NCI-H82 (cell line): ENCODE data around the gene NUTM2B.
A peak's percentile ranks its signal among the peaks of the same experiment; 100 is the strongest.
"Not testable (repeated sequence)": the region's sequence is repeated elsewhere in the genome, so short reads cannot be mapped to it uniquely, and the experiment has no call there.

Source experiments
- DNase-seq: peaks from one replicate; lab custom pipeline; 2025; lab: John Stamatoyannopoulos, UW

Gene NUTM2B, protein sequence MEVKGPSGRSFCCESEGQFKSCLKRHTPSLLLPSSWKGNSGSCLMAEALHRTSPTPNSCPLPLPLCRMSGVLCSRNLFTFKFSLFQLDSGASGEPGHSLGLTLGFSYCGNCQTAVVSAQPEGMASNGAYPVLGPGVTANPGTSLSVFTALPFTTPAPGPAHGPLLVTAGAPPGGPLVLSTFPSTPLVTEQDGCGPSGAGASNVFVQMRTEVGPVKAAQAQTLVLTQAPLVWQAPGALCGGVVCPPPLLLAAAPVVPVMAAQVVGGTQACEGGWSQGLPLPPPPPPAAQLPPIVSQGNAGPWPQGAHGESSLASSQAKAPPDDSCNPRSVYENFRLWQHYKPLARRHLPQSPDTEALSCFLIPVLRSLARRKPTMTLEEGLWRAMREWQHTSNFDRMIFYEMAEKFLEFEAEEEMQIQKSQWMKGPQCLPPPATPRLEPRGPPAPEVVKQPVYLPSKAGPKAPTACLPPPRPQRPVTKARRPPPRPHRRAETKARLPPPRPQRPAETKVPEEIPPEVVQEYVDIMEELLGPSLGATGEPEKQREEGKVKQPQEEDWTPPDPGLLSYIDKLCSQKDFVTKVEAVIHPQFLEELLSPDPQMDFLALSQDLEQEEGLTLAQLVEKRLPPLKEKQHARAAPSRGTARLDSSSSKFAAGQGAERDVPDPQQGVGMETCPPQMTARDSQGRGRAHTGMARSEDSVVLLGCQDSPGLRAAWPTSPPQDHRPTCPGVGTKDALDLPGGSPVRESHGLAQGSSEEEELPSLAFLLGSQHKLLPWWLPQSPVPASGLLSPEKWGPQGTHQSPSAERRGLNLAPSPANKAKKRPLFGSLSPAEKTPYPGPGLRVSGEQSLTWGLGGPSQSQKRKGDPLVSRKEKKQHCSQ

GRCh38 chr10:79702927-79703326 lies at the start of gene NUTM2B:
NUTM2B (plus strand) TSS chr10:79703227; CDS start chr10:79703610, 383 bp downstream.
- not testable (repeated sequence) for DNase-seq

GRCh38 chr10:79663287-79663686 lies 39.7 kb upstream of the NUTM2B start:
- DNase-seq: not testable (repeated sequence)

GRCh38 chr10:79664686-79665085 lies 38.3 kb upstream of the NUTM2B start:
- not testable (repeated sequence) for DNase-seq

DNA sequence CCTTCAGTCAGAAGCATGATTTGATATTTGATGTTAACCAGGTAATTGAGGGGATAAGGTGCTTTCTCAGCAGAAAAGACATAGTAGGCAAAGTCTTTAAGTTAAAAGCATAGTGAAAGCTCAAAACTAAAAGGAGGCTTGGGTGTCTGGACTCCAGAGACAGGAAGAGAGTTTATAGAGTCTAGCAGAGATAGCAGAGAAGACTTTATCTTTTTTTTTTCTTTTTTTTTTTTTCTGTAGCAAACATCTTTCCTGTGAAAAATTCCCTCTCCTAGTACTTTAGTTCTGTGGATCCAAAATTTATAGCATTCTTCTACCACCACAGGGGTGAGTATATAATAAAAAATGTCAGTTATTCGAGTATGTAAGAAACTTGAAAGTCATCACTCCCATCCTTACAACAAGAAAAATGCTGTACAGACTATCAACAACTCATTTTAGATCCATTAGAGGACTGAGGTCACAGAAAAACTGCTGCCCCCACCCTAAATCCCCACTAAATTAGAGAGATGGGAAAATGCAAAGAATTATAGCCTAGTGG lies 33.7 kb upstream of the NUTM2B start:
- DNase-seq: not testable (repeated sequence)

DNA sequence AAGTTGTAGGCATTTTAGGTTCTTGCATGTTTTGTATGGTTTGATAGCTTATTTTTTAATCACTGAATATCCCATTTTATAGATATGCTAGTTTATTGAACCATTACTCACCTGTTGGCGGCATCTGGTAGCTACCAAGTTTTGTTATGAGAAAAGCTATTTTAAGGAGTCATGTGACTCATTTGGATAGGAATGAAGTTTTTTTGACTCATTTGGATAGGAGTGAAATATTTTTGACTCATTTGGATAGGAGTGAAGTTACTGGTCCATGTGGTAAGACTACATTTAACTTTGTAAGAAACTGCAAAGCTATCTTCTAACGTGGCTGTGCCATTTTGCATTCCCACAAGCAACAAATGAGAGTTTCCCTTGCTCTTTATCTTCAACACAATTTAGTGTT lies 28.1 kb upstream of the NUTM2B start:
- DNase-seq: not testable (repeated sequence)

DNA sequence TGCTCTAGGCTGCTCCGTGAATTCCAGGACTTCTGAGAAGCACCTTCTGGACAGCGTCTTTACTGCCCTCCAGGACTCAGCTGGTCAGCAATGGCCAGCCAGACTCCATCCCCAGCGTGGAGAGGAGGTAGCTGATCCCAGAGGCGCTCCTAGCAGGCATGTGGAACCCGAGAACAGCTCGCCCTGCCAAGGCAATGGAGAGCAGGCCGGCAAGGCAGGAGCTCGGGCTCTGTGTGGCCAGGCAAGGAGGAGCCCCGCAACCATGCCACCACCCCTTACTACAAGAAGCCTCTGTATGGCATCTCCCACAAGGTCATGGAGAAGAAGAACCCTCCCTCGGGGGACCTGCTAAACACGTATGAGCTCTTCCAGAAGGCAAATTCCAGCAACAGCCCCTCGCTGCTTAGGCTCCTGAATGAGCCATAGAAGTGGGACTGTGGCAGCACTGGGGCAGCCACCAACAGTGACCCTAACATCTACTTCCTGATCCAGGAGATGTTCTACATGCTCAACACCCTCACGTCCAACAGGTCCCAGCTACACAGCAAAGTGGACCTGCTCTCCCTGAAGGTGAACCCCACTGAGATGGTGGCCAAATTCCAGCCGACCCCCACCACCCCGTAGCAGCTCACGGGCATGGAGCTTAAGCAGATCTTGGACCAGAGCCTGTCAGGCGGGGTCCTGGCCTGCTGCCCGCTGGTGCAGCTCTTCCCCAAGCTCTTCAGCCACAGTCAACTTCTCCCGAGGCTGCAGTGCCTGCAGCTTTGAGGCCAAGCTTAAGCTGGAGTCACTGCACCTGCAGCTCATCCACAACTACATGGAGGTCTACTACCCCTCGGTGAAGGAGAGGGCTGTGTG lies 19.8 kb upstream of the NUTM2B start:
- DNase-seq: not testable (repeated sequence)

GRCh38 chr10:79683884-79684720 lies 18.9 kb upstream of the NUTM2B start:
- DNase-seq: not testable (repeated sequence)

DNA sequence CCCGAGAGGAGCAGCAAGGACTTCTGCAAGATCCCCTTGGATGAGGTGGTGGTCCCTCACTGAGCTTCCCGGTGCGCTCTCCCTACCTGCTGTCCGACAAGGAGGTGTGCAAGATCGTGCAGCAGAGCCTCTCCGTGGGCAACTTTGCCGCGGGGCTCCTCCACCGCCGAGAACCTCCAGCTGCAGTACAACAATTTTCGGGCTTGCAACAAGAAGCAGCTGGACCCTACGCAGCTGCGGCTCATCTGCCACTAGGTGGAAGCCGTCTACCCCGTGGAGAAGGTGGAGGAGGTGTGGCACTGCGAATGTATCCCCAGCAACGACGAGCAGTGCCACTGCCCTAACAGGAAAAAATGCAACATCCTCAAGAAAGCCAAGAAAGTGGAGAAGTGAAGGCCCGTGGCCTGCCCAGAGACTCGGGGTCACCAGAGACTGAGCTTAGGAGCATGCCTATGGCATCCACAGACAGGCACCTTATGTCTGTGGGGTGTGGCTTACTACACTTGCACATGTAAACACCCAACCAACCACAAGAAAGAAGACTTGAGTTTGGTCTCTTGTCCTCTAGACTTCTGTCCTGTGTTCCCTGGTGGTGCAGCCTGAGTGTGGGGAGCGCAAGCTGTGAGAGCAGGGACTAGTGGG lies 17.9 kb upstream of the NUTM2B start:
- peak; percentile 27 for DNase-seq

GRCh38 chr10:79686595-79686994 lies 16.4 kb upstream of the NUTM2B start:
- DNase-seq: not testable (repeated sequence)

DNA sequence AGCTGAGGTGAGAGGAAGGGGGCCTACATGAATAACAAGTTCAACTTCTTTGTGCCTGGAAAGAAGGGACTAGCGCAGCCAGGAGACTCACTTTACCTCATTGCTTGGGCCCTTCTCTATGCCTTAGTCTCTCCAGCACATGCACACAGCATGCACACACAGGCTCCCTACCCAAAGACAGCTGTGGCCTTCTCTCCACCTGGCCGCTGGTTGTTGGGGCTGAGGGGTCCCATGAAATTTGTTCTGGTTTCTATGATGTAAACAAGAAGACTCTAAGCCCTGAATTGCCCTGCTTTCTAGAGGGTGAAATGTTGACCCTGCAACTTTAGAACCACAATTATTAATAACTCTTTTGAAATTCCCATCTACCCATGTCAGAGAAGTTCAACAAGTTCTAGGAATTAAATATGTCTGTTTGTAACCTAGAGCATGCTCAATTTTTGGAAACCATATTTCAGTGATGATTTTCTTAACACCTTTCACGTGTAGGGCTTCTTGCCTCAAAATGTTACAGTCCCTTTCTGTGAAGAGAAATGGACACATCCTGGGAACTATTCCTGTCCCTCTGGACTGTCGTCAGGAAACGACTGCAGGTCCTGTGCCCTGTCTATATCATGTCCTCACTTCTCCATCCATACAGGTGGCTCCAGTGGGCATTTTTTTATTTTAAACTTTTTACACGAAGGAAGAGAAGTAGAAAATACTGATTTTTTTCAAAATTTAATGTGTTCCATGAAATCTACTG lies 15.4 kb upstream of the NUTM2B start:
- DNase-seq: not testable (repeated sequence)

GRCh38 chr10:79688798-79689197 lies 14.2 kb upstream of the NUTM2B start:
- not testable (repeated sequence) for DNase-seq

GRCh38 chr10:79696596-79696995 lies 6.4 kb upstream of the NUTM2B start:
- not testable (repeated sequence) for DNase-seq

GRCh38 chr10:79697141-79697540 lies 5.9 kb upstream of the NUTM2B start:
- DNase-seq: not testable (repeated sequence)

DNA sequence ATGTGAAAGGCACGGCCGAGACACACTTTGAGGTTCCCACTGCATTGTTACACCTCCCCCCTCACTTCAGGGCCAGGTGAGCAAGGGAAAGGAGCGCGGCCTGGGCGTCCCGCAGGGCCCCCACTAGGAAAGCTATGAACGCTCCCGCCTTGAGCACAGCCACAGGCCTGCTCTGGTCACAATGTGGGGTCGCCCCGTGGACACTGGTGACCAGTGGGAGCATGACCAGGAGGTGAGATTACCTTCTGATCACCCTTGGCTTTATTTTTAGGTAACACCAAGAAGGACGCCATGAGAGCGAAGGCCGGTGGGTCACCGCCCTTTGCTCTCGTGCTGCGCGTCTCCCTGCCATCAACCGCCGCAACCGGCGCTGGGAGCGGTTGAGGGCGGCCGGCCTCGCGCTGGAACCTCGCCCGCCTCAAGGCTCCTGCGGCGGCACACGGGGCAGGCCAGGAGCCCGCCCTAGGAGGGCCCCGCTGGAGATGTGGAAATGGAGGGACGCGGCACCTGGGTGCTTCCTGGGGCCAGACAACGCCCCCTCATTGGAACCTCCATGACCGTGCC lies 2.6 kb upstream of the NUTM2B start:
- DNase-seq: not testable (repeated sequence)

- DNase-seq: not testable (repeated sequence)
Measured at GRCh38 chr10:79707017-79707416, 4.0 kb downstream of the NUTM2B start.

DNA sequence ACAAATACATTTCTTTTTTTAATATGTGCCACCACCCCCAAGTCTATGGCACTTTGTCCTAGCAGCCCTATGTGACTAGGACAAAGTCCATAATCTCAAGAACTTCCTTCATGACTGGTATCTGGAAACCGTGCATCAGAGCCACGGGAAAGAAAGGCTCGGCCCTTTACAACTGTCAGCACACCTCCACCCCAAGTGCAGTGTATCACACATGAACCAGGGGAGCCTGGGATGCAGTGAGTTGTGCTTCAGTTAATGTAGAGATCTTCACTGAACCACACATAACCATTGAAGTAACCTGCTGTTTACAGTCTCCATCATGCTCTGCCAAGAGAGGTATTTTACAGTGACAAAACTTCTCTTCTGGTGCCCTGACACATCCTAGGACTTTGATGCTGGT lies 11.9 kb downstream of the NUTM2B start:
- not testable (repeated sequence) for DNase-seq

GRCh38 chr10:79716917-79717579 lies 14.0 kb downstream of the NUTM2B start:
- not testable (repeated sequence) for DNase-seq

DNA sequence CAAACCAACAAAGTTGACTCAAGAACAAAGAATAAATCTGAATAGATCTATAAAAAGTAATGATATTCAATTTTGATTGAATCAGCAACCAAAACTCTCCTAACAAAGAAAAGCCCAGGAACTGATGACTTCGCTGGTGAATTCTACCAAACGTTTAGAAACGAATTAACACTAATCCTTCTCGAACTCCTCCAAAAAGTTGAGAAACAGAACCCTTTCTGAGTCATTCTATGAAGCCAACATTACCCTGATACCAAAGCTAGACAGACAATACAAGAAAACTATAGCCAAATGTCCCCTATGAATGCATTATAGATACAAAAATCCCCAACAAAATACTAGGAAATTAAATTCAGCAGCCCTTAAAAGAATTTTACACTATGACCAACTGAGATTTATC lies 17.0 kb downstream of the NUTM2B start:
- not testable (repeated sequence) for DNase-seq
